GM23338 (cell line): ENCODE measurements around the gene NPR2.

ENCODE experiments used
- EZH2phosphoT487 ChIP-seq: fragments of 200-600 bp; sonication (generic); IDR thresholded peaks from one replicate; pipeline ENCODE4 v1.8.1; 2018; ENCODE audit warnings: antibody characterized with exemption; ENCODE audit not compliant: unreplicated experiment
- TF ChIP-seq, protein P1 (sequence below), 2 experiments: fragments of 200-600 bp in 1 of 2; sonication (generic) in 1 of 2; conservative IDR thresholded peaks; 2 replicates each; pipeline versions ENCODE4 v1.5.1 to v1.6.1; 2016 to 2017; ENCODE audit warnings: antibody characterized with exemption in 2 of 2, low read depth in 2 of 2, mild to moderate bottlenecking in 2 of 2, moderate library complexity in 1 of 2
- TF ChIP-seq, protein P2 (sequence below): IDR thresholded peaks from 2 replicates; pipeline ENCODE4 v1.6.1; 2016; ENCODE audit warnings: antibody characterized with exemption
- TF ChIP-seq, protein P3 (sequence below): IDR thresholded peaks from one replicate; pipeline ENCODE4 v1.6.1; 2018; ENCODE audit warnings: antibody characterized with exemption; ENCODE audit not compliant: unreplicated experiment

DNA sequence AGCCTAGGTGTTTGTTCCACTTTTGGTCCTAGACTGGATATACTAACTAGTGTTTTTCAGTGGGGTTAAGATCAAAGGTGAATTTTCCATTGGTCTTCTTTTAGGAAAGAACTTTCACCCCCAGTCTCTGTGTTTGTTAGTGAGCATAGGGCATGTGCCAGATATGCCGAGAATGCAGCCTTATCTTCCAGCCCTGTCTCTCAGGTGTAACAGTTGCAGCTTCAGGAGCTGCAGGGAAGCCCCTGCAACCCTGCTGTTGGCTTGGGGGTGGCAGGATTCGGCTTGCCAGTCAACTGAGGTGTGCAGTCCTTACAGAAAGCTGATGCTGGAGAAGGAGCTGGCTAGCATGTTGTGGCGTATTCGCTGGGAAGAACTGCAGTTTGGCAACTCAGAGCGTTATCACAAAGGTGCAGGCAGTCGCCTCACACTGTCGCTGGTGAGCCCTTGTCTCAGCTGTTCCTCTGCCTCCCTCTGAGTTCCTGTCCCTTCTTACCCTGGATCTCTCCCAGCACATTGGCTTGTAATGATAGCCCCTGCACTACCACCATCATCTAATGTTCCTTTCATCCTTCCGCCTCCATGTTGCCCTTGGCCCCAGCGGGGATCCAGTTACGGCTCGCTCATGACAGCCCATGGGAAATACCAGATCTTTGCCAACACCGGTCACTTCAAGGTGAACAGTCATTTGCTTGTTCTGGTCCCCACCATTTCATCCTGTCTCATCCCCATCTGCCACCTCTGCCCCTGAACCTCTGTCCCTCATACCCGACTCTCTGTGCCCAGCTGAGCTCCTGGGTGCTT lies 10.1 kb downstream of the NPR2 start:
- TF ChIP-seq, protein P1, sequence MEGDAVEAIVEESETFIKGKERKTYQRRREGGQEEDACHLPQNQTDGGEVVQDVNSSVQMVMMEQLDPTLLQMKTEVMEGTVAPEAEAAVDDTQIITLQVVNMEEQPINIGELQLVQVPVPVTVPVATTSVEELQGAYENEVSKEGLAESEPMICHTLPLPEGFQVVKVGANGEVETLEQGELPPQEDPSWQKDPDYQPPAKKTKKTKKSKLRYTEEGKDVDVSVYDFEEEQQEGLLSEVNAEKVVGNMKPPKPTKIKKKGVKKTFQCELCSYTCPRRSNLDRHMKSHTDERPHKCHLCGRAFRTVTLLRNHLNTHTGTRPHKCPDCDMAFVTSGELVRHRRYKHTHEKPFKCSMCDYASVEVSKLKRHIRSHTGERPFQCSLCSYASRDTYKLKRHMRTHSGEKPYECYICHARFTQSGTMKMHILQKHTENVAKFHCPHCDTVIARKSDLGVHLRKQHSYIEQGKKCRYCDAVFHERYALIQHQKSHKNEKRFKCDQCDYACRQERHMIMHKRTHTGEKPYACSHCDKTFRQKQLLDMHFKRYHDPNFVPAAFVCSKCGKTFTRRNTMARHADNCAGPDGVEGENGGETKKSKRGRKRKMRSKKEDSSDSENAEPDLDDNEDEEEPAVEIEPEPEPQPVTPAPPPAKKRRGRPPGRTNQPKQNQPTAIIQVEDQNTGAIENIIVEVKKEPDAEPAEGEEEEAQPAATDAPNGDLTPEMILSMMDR (conservative IDR thresholded peaks at IDR 0.05; ENCODE audit: low read depth in 2 of 2) = no peak
- TF ChIP-seq, protein P2, sequence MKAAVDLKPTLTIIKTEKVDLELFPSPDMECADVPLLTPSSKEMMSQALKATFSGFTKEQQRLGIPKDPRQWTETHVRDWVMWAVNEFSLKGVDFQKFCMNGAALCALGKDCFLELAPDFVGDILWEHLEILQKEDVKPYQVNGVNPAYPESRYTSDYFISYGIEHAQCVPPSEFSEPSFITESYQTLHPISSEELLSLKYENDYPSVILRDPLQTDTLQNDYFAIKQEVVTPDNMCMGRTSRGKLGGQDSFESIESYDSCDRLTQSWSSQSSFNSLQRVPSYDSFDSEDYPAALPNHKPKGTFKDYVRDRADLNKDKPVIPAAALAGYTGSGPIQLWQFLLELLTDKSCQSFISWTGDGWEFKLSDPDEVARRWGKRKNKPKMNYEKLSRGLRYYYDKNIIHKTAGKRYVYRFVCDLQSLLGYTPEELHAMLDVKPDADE = no peak
- TF ChIP-seq, protein P3, sequence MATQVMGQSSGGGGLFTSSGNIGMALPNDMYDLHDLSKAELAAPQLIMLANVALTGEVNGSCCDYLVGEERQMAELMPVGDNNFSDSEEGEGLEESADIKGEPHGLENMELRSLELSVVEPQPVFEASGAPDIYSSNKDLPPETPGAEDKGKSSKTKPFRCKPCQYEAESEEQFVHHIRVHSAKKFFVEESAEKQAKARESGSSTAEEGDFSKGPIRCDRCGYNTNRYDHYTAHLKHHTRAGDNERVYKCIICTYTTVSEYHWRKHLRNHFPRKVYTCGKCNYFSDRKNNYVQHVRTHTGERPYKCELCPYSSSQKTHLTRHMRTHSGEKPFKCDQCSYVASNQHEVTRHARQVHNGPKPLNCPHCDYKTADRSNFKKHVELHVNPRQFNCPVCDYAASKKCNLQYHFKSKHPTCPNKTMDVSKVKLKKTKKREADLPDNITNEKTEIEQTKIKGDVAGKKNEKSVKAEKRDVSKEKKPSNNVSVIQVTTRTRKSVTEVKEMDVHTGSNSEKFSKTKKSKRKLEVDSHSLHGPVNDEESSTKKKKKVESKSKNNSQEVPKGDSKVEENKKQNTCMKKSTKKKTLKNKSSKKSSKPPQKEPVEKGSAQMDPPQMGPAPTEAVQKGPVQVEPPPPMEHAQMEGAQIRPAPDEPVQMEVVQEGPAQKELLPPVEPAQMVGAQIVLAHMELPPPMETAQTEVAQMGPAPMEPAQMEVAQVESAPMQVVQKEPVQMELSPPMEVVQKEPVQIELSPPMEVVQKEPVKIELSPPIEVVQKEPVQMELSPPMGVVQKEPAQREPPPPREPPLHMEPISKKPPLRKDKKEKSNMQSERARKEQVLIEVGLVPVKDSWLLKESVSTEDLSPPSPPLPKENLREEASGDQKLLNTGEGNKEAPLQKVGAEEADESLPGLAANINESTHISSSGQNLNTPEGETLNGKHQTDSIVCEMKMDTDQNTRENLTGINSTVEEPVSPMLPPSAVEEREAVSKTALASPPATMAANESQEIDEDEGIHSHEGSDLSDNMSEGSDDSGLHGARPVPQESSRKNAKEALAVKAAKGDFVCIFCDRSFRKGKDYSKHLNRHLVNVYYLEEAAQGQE = no peak
- no peak for TF ChIP-seq EZH2phosphoT487
